NCI-H146 treated with DMSO at 0.1 percent for 48 hours (cell line): ENCODE data around the gene SHISA2.

Source experiments
- DNase-seq: peaks from one replicate; lab custom pipeline; 2025; ENCODE audit not compliant: unreplicated experiment; lab: John Stamatoyannopoulos, UW

Gene SHISA2

DNA sequence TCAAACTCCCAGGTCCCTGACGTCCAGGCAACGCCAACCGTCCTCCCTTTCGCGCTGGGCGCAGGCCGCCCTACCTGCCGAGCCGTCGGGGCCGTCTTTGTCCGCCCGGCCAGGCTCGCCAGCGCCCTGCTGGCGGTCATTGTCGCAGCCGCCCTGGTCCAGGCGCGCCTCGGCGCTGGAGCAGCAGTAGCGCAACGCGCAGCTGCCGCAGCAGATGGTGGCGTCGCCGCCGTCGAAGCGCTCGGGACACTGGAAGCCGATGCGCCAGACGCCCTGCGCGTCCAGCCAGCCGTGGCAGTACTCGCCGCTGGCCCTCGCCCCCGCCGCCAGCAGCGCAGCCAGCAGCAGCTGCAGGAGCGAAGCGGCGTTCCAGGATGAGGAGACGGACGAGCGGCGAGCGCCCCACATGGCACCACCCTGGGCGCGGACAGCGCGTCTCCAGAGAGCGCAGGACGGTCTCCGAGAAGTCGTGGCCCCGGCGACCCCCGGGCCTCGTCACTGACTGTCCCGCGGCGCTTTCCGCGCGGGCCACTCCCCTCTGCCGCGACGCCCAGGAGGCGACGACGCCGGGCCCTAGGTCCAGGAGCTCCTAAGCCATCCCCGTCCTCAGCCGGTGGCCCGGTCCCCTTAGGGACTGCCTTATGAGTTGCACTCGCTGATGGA is 1.1 kb downstream of the SHISA2 start:
- DNase-seq = no peak

DNA sequence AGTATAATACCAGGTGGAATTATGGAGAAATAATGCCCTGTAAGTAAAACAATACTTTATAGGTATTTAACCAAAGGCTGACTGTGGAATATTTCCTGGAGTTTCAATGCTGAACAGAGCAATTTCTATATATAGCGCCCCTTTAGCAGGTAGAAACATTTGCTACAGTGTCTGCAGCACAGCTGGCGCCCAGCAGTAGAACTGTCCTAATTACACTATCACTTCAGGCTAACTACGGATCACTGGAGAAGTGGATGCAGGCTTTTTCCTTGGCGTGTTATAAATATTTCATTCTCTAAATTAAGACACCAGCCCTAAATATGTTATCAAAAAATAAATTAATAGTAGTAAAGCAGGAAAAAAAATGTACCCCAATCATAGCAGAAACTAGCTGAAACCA is 3.1 kb downstream of the SHISA2 start:
- DNase-seq = no peak

GRCh38 chr13:26047040-26047439 is 4.8 kb downstream of the SHISA2 start:
- no peak for DNase-seq

DNA sequence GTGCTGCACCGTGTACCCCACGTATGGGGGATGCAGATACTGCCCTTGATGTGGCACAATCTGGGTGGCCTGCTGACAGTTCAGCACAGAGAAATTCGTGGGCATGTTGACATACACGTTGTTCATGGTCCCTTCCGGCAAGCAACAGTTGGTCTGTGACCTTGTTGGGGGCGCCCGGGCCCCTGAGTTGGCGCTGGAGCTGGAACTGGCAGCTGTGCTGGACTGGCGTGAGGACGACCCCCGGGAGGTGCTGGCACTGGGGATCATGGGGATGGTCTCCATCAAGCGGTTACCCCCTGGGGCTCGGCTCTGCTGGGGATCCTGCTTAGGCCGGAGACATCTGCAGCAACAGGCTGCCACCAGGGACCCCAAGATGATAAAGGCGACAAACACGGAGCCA is 5.2 kb downstream of the SHISA2 start:
- DNase-seq = no peak

DNA sequence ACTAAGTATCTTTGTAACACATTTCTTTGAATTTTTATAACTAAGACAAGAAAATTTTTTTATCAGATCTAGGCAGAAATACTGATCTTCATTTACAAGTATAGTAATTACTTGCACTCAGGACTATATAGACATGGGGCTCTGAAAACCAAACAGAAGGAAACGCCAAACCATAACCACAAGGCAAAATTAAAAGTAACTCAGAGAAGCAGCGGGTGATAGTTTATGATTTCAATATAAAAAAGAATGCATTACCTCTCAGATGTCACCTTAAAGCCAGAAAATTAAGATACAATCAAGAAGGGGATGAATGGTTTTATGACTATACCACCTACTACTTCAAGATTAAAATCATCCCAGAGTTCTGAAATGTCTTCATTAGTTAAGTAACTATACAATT is 6.7 kb downstream of the SHISA2 start:
- no peak for DNase-seq

DNA sequence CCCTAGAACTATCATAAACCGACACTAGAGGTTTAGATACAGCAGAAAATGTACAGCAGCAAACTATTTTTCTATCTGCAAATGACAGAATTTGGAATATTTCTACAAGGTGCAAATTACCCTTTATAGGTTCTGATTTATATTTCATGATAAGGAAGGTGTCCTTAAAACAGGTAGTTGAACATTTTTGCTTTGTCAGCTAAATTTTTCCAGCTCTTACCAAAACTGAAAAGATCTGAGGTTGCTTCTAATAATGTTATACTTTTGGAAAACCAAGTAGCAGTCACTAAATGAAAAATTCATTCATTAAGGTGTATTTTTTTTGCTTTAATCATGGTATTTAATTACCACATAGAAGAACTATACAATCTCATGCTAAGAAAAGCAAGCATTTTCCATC is 9.0 kb downstream of the SHISA2 start:
- DNase-seq = no peak

DNA sequence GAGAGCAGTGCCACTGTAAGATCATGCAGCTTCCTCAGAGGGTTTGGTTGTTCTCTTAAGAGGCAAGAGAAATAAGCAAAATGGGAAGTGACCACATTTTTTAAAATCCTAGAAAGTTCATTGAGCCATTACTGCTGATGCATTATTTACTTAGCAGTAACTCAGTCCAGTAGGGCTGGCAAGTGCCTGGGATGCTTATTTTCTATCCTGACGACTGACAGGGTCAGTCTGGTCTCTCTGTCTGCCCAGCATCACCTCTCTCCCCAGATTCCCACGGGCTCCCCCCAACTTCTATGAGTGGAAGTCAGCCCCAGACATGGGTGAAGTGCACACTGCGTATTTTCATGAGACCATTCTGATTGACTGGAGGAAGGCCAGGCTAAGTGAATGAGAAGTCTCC is 10.4 kb downstream of the SHISA2 start:
- DNase-seq = no peak

DNA sequence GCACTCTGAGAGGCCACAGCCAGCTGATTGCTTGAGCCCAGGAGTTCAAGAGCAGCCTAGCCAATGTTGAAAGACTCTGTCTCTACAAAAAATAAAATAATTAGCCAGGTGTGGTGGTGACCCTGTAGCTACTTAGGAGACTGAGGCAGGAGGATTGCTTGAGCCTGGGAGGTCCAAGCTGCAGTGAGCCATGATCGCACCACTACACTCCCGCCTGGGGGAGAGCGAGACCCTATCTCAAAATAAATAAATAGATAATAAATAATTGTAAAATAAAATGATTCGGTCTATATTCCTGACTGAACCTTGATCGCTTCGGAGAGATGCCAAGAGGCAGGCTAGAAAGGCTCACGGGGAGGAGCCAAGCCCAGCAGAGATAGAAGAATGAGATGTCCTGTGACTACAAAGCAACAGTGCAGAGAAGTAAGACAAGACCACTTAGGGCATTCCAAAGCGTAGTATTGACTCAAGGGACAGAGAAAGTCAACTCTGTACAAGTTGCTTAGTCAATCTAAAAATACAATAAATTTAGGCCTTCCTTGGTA is 12.8 kb downstream of the SHISA2 start:
- no peak for DNase-seq

DNA sequence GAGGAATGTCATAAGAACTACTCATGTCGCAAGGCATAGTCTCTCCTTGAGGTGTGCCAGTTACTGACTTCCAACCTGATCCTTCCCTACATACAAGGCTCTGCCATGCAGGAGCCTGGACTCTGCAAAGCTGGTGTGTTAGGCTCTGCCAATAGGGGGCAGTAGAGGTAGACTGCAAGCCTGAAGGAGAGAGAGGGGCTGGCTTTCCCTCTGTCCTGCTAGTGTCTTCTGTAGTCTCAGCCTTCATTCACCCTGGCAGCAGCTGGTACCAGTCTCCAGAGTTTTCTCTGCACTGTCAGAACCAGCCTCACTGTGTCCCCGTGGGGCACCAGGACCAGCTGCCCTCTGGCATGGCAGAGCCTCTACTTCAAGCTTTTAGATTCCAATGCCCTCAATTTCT is 14.5 kb downstream of the SHISA2 start:
- no peak for DNase-seq

GRCh38 chr13:26036383-26036782 is 15.4 kb downstream of the SHISA2 start:
- no peak for DNase-seq

- DNase-seq = no peak
Measured at GRCh38 chr13:26034018-26034417, 17.8 kb downstream of the SHISA2 start.

DNA sequence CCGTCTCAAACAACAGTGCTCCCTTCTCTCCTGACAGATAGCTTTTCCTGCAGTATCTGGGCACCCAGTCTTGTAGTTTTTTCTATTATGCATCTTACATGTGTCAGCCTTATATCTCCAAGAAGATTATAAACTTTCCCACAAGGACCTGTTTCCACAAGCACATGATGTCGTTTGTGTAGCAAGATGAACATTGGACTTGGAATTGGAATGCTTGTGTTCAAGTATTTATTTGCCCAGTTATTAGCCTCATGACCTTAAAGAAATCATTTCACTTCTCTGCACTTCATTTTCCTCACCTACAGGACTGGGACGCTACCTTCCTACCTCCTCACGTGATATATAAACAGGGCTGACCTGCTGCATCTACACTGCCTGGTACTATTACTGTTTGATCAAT is 21.5 kb downstream of the SHISA2 start:
- no peak for DNase-seq

DNA sequence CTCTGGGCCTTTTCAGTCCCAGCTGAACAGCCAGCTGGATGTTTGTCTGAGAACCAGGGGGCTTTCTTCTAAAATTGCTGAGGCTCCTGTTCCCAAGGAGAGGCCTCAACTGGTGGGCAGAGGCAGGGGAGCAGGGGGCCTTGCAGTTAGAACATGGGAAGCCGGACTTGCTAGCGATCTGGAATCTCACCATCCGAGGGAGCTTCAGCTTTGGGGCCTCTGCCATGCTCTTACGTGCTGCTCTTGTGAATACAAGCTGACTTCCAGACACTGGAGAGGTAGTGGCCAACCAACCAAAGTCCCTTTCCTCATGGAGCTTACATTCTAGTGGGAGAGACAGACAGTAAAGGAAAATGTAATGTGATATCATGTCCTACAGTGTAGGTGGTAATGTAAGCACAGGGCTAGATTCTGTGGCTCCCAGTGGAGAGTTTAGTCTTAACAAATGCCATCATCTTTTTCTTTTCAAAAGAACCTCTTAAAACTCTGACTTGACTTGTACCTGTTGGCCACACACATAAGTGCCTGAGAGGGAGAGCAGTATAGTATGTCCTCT is 22.2 kb downstream of the SHISA2 start:
- DNase-seq = no peak

GRCh38 chr13:26026211-26026610 is 25.6 kb downstream of the SHISA2 start:
- no peak for DNase-seq

- no peak for DNase-seq
Measured at GRCh38 chr13:26025771-26026170, 26.0 kb downstream of the SHISA2 start.

- DNase-seq = no peak
Measured at GRCh38 chr13:26025196-26025595, 26.6 kb downstream of the SHISA2 start.

DNA sequence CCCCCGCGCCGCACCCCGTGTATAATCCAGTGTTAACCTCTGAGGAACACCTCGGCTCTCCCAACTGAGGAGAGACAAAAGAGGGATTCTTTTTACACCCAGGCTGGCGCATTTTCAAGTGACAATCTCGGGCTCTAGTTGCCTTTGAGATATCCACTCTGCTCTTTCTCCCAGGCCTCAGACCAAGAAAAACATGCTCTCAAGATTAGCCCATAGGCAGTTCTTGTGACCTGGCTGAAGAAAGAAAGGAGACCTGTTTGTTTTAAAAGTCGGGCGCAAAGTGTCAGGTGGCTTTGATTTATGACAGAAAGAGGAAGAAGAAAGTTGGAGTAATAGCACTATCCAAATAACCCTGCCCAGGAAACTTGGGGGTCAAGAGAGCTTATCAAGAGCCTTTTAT is 27.3 kb downstream of the SHISA2 start:
- no peak for DNase-seq

DNA sequence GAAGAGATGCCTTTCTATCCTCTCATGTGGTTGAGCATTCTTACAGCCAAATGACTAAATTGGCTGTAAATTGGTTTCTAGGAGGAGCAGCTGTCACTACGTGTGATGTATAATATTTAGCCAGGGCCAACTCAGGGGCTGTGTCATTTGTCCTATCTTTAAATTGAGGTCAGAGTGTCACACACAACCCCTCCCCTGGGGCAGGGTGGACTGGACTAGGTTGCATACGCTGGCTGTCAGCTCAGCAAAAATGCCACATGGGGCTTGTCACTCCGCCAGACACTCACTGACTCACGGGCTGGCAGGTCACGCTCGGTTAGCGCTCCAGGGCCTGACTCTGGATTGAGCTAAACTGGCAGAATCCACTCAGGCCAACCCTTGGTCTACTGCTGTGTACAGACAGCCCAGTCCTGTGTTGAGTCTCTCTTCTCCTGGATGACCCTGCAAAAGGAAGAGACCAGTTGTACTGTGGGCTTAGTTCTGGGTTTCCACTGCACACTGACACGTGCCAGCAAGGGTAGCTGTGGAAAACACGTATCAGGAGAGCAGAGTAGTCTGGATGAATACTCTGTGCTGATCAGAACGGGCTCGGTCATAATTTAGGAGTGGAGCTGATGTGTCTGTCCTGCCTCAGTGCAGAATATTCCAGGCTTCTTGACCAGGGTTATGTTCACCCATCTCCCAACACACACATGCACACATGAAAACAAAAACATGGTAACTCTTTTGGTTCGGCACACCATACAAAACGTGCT is 29.1 kb downstream of the SHISA2 start:
- DNase-seq = no peak

- no peak for DNase-seq
Measured at GRCh38 chr13:26021956-26022355, 29.9 kb downstream of the SHISA2 start.

DNA sequence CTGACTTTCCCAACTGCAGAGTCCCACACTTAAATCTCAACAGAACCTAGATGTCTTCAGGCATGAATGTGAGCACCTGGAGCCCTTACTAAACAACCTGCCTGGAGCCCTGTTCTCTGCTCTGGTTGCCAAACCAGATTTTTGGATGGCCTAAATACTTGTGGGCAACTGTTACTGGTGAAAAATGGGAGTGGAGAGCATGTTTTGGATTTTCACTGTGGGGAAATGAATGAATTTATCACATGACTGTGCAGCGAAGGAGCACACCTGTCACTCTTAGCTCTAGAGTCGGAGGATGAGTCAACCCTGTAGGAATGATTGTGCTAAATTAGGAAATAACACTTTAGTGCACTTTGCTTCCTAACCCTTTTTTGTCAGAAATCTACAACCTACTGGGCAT is 30.3 kb downstream of the SHISA2 start:
- no peak for DNase-seq

DNA sequence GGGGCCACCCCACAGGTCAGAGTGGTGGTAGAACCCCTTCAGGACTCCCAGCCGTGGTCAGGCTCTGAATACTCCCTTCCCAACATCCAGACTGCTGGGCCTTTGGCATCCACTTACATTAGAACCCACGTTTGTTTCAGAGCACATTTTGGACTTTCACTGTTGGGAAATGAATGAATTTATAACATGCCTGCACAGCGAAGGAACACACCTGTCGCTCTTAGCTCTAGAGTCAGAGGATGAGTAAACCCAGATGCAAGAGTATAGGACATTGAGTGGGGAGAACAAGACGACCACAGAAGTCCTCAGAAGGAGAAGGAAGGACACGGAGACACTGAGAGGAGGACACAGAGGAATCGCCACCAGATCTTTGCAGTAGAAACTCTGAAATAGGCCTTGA is 30.9 kb downstream of the SHISA2 start:
- no peak for DNase-seq
